ENCODE results near the gene FCRL4. TPM values are rescaled to one million over a fixed set of nuclear protein-coding genes. Genes with fewer than 3 reads are reported as not detected.

Gene FCRL4
- total and polyA plus RNA-seq, 2 of the 4 experiments (the other 2 are of a cell fraction), result not detected

DNA sequence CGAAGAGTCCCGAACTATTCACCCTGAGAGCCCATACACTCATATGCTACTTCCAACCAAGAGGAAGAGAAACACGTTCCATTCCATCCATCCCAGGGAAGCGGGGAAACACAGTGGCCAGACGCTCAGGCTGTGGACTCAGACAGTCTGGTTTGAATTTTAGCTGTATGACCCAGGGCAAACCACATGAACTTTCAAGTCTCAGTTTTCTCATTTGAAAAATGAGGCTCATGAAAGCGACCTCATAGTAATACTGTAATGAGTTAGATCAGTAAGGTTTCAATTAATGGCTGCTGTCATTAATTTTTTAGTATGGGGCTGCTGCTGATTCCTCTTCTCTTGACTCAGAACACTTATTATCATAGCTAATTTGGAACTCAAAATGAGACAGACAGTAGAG is 1.5 kb downstream of the FCRL4 start:
- Histone ChIP-seq H3K27me3 (ENCODE audit: control insufficient read depth, insufficient read depth, low read length) (no peaks in the 10 kb centered on the region), H4K8ac (ENCODE audit: low read depth in 2 of 2, low read length in 2 of 2) (no peak overlapping the region), H3K4me1 (ENCODE audit: control insufficient read depth, insufficient read depth, low read length) (no peaks in the 10 kb centered on the region), H4K91ac (ENCODE audit: insufficient read depth, low read depth, low read length) (no peak overlapping the region), H2BK15ac (ENCODE audit: low read depth, low read length) (no peak overlapping the region), H3K9me1 (ENCODE audit: insufficient read depth, low read length) (no peaks in the 10 kb centered on the region), H3K18ac (ENCODE audit: low read depth, low read length) (no peak overlapping the region), H2BK120ac (ENCODE audit: low read depth, low read length) (no peak overlapping the region), H3K56ac (ENCODE audit: extremely low read depth, insufficient read depth, low read length) (no peak overlapping the region), H2BK5ac (ENCODE audit: low read depth, low read length, poor library complexity, severe bottlenecking) (no peak overlapping the region), H3K79me1 (ENCODE audit: low read depth in 1 of 2, low read length in 2 of 2) (no peaks in the 10 kb centered on the region), H2BK20ac (ENCODE audit: low read depth, low read length) (no peak overlapping the region), H4K20me1 (ENCODE audit: insufficient read depth, low read length) (no peaks in the 10 kb centered on the region), H3K27ac (ENCODE audit: insufficient read depth, low read length) (no peak overlapping the region), H2AK5ac (ENCODE audit: low read depth, low read length) (no peak overlapping the region), H3K4ac (ENCODE audit: low read depth, low read length) (no peak overlapping the region), H3K9ac (ENCODE audit: low read depth, low read length) (no peak overlapping the region), H2AK9ac (replicated peaks; ENCODE audit: low read depth, low read length, poor library complexity) (no peak overlapping the region), H3K4me3 (ENCODE audit: insufficient read depth, low read depth, low read length) (no peak overlapping the region), H2AFZ (replicated peaks; ENCODE audit: low read length, poor library complexity) (no peak overlapping the region), H3K36me3 (ENCODE audit: control insufficient read depth, insufficient read depth, low read length) (no peaks in the 10 kb centered on the region), H3K14ac (replicated peaks; ENCODE audit: low read depth, low read length) (no peak overlapping the region), H3K9me3 (ENCODE audit: control insufficient read depth, insufficient read depth, low read length) (no peaks in the 10 kb centered on the region), H3K4me2 (ENCODE audit: low read depth, low read length) (no peak overlapping the region), H4K5ac (ENCODE audit: low read depth, low read length) (no peak overlapping the region), H3K23ac (ENCODE audit: low read depth, low read length) (no peak overlapping the region)
- dilution Hi-C loops (cut with HindIII; ENCODE audit: low sequenced_read_pairs, unreplicated experiment), result no loop called here
- in situ Hi-C loops (cut with MboI; ENCODE audit: low sequenced_read_pairs), result no loop called here
- CTCF ChIA-PET, result no interaction called here
- TF ChIP-seq CTCF (conservative IDR thresholded peaks at IDR 0.05; ENCODE audit: low read depth, low read length), result no peak
- DNase-seq (no peak), ATAC-seq (ENCODE audit: low read depth) (no peak)
- no TSS peak for BruUV-seq (replicated peaks)
- no CpG with 5 or more reads among the region's 6 CpGs for WGBS, 2 experiments (ENCODE audit: extremely low coverage in 2 of 2, insufficient read length in 1 of 2)
- POLR2A ChIA-PET (ENCODE audit: unreplicated experiment), result no interaction called here
- intact Hi-C loops (cut with micrococcal nuclease), result no loop called here

Measured in IMR-90 (cell line).